K562 (cell line): ENCODE data around the gene GPR37L1. TPM values are rescaled to one million over a fixed set of nuclear protein-coding genes. Genes with fewer than 3 reads are reported as not detected.

ENCODE experiments used
- CBFA2T3 ChIP-seq: fragments of 450-650 bp; IDR thresholded peaks from 2 replicates; pipeline ENCODE4 v1.6.1; 2017
- EHMT2 ChIP-seq: fragments of 450-650 bp; IDR thresholded peaks from 2 replicates; pipeline ENCODE4 v1.6.1; 2018; ENCODE audit warnings: antibody characterized with exemption
- EP300 ChIP-seq: IDR thresholded peaks from 2 replicates; pipeline ENCODE4 v1.6.1; 2012; ENCODE audit warnings: low read length, improper control_type of control experiment
- HDGF ChIP-seq: fragments of 450-650 bp; IDR thresholded peaks from 2 replicates; pipeline ENCODE4 v1.6.1; 2016
- HMGN3 ChIP-seq: IDR thresholded peaks from 2 replicates; pipeline ENCODE4 v1.6.1; 2011; ENCODE audit warnings: borderline replicate concordance, low read depth, mild to moderate bottlenecking, mixed read lengths, low read length; ENCODE audit not compliant: insufficient read length; ENCODE audit errors: extremely low read depth
- JUN ChIP-seq, 2 experiments: sonication (generic) in 1 of 2; formaldehyde crosslinking in 1 of 2; IDR thresholded peaks; 2 replicates each; pipeline versions ENCODE4 v1.6.1 to v1.8.0; 2012 to 2022; ENCODE audit warnings: borderline replicate concordance in 2 of 2, mild to moderate bottlenecking in 2 of 2, improper control_type of control experiment in 1 of 2, low read depth in 1 of 2, low read length in 1 of 2, missing genetic modification reagents in 1 of 2
- KDM1A ChIP-seq, 2 experiments: fragments of 450-650 bp; IDR thresholded peaks; 2 replicates each; pipeline ENCODE4 v1.6.1; 2016; ENCODE audit warnings: mild to moderate bottlenecking in 2 of 2
- MTA3 ChIP-seq: fragments of 450-650 bp; formaldehyde crosslinking; IDR thresholded peaks from 2 replicates; pipeline ENCODE4 v1.6.1; 2017; ENCODE audit warnings: mild to moderate bottlenecking, borderline replicate concordance
- MYC ChIP-seq, 2 experiments: fragments of 250-450 bp in 1 of 2; sonication (Bioruptor Pico) in 1 of 2; IDR thresholded peaks; 2 replicates each; pipeline versions ENCODE4 v1.5.1 to v1.6.1; 2012 to 2021; ENCODE audit warnings: low read depth in 2 of 2, borderline replicate concordance in 1 of 2, improper control_type of control experiment in 1 of 2, low read length in 1 of 2, mild to moderate bottlenecking in 1 of 2, moderate library complexity in 1 of 2
- NR3C1 ChIP-seq: sonication (generic); formaldehyde crosslinking; IDR thresholded peaks from 2 replicates; pipeline ENCODE4 v1.8.1; 2022; ENCODE audit warnings: missing genetic modification reagents
- ZBTB1 ChIP-seq: sonication (generic); formaldehyde crosslinking; IDR thresholded peaks from 2 replicates; pipeline ENCODE4 v1.8.1; 2023; ENCODE audit warnings: missing genetic modification reagents, low read depth, mild to moderate bottlenecking, borderline replicate concordance
- ZNF263 ChIP-seq: sonication (generic); formaldehyde crosslinking; IDR thresholded peaks from 2 replicates; pipeline ENCODE4 v1.8.0; 2022; ENCODE audit warnings: mild to moderate bottlenecking, missing genetic modification reagents, borderline replicate concordance
- polyA plus RNA-seq, 8 experiments: library from polyadenylated mRNA; depleted of rRNA in 4 of 8; stranded (reverse) in 5 of 8; unstranded in 3 of 8; fragments of >200 nt; fragmentation: Nextera tagmentation in 2 of 8; fragmentation: Illumina TruSeq in 1 of 8; extraction: Ambion mirVana in 2 of 8; extraction: Trizol in 1 of 8; gene quantifications; 2 replicates each; pipeline versions ENCODE4 v1.2.1 to v1.2.3, GENCODE V29; 2011 to 2014; ENCODE audit warnings: inconsistent platforms in 1 of 8, missing spikeins in 1 of 8
- total RNA-seq, 7 experiments: library from RNA; depleted of rRNA in 6 of 7; stranded (reverse); fragments of >200 nt in 6 of 7; fragmentation: Illumina TruSeq in 2 of 7; extraction: Trizol in 2 of 7; gene quantifications; 2 replicates each; pipeline versions ENCODE4 v1.2.1 to v1.2.3, GENCODE V29; 2011 to 2021; ENCODE audit warnings: low replicate concordance in 1 of 7
- TF ChIP-seq, protein P1 (sequence below): fragments of 250-450 bp; sonication (Bioruptor Pico); IDR thresholded peaks from 2 replicates; pipeline ENCODE4 v1.5.0; 2021; ENCODE audit warnings: mild to moderate bottlenecking, borderline replicate concordance
- TF ChIP-seq, protein P2 (sequence below): fragments of 250-450 bp; sonication (Bioruptor Pico); IDR thresholded peaks from 2 replicates; pipeline ENCODE4 v1.5.0; 2021; ENCODE audit warnings: mild to moderate bottlenecking, moderate library complexity
- TF ChIP-seq, protein P3 (sequence below), 2 experiments: IDR thresholded peaks; 2 replicates each; pipeline ENCODE4 v1.6.1; 2012; ENCODE audit warnings: improper control_type of control experiment in 2 of 2, low read depth in 2 of 2, low read length in 2 of 2, borderline replicate concordance in 1 of 2

The GPR37L1 gene
- total and polyA plus RNA-seq, 9 of the 15 experiments (the other 6 are each of a cell fraction or from before 2014, with no cell fraction given): not detected

DNA sequence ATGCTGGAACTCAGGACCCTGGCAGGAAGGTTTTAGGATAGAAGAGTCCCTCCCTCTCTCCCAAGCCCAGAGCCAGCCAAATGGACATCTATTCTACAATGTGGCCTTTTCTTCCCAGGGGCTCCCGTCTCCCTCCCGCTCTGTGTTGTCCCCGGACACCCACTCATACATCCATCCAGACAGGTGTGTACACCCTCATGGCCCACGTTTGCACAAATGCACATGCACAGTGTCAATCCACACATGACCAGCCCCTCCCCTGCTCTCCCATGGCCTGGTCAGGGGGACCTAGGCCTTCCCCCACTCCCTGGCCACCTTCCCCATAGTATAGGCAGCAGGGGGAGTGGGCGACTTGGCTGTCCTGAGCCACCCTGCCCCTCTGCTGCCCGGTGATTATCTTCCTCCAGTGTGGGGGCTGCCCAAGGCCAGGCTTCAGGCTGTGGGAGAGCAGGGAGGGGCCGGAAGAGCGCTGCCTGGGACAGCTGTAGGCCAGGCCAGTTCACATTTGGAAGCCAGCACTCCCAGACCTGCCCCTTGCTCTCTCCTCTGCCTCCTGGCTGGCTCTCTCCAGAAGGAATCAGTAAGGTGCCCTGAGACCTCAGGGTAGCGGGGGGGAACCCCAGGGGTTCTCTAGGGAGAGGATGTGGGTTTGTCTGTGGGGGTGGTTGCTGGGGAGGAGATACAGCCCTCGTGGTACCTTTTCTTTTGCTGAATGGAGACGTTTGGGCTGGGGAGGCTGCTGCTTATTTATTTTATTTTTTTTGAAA is 41.7 kb downstream of the GPR37L1 start (continued):
- peak; percentile 73 for TF ChIP-seq CBFA2T3
- TF ChIP-seq, protein P1, sequence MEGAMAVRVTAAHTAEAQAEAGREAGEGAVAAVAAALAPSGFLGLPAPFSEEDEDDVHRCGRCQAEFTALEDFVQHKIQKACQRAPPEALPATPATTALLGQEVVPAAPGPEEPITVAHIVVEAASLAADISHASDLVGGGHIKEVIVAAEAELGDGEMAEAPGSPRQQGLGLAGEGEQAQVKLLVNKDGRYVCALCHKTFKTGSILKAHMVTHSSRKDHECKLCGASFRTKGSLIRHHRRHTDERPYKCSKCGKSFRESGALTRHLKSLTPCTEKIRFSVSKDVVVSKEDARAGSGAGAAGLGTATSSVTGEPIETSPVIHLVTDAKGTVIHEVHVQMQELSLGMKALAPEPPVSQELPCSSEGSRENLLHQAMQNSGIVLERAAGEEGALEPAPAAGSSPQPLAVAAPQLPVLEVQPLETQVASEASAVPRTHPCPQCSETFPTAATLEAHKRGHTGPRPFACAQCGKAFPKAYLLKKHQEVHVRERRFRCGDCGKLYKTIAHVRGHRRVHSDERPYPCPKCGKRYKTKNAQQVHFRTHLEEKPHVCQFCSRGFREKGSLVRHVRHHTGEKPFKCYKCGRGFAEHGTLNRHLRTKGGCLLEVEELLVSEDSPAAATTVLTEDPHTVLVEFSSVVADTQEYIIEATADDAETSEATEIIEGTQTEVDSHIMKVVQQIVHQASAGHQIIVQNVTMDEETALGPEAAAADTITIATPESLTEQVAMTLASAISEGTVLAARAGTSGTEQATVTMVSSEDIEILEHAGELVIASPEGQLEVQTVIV: peak; percentile 57; the same call in 1 of the 2 replicates
- 0 out of 2 replicates have a peak, but pooled peaks have one; percentile 40 for TF ChIP-seq ZBTB1 (CRISPR knock-in tag)
- no peak for TF ChIP-seq KDM1A (IDR thresholded peaks at IDR 0.05)
- TF ChIP-seq NR3C1 (CRISPR knock-in tag): no peak
- 0 out of 2 replicates have a peak, but pooled peaks have one; percentile 38 for TF ChIP-seq EP300
- peak; percentile 41; the same call in 1 of the 2 replicates for TF ChIP-seq MYC (IDR thresholded peaks at IDR 0.05; ENCODE audit: low read depth, low read length)
- no peak; the same call in 1 of the 2 replicates for TF ChIP-seq MYC (CRISPR knock-in tag; IDR thresholded peaks at IDR 0.05; ENCODE audit: borderline replicate concordance, low read depth)
- no peak for TF ChIP-seq JUN (IDR thresholded peaks at IDR 0.05; ENCODE audit: borderline replicate concordance, low read depth, low read length)
- TF ChIP-seq JUN (CRISPR knock-in tag; IDR thresholded peaks at IDR 0.05; ENCODE audit: borderline replicate concordance): no peak
- 0 out of 2 replicates have a peak, but pooled peaks have one; percentile 20 for TF ChIP-seq EHMT2
- TF ChIP-seq HDGF: 0 out of 2 replicates have a peak, but pooled peaks have one; percentile 71
- TF ChIP-seq, protein P2, sequence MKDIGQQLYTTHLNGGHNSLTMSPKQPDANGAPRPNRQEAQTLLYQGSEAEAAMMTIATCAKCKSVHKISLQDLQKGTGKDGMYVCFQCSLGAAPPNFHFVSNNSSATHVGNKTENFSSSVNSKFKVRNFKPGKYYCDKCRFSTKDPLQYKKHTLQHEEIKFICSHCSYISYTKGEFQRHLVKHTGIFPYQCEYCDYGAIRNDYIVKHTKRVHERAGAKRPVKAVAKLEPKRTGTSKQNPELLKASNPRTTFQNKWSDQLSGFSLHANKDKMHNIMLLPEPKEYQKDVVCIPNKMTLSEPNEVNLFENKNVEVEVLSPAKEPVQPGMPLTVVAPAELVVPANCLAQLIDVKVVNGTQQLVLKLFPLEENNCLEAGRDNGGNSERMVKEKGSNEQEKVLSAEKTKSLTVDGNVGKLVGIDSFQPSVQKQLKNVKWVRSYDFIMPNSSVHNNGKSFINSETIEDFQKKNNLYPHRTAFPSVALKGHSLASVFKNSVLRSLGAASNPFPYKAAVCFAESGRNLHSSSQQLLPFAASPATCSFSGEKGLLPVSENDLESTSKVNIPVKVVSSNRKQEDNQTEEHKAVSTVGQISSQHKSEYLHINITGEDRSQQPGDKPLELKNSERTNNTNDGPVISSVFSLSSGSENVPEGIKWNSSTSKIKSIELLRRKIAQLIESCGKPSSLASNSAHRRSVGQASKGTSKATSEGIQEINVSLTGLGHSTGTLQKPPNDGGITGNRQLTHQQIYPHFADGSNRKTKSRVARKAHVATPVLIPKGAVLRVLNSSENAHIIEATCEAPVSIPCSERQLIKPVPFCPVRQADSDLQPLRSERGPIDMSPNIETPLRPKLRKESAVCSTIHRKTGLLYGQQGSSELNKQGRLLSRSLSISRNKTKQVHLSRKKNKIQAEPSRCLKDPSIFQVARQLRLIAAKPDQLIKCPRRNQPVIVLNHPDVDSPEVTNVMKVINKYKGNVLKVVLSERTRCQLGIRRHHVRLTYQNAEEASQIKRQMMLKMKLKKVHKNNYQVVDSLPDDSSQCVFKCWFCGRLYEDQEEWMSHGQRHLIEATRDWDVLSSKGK (CRISPR knock-in tag): 0 out of 2 replicates have a peak, but pooled peaks have one; percentile 42
- TF ChIP-seq ZNF263 (CRISPR knock-in tag): 0 out of 2 replicates have a peak, but pooled peaks have one; percentile 15
- TF ChIP-seq HMGN3: no peak
- peak; percentile 79 for TF ChIP-seq MTA3
- TF ChIP-seq, protein P3, sequence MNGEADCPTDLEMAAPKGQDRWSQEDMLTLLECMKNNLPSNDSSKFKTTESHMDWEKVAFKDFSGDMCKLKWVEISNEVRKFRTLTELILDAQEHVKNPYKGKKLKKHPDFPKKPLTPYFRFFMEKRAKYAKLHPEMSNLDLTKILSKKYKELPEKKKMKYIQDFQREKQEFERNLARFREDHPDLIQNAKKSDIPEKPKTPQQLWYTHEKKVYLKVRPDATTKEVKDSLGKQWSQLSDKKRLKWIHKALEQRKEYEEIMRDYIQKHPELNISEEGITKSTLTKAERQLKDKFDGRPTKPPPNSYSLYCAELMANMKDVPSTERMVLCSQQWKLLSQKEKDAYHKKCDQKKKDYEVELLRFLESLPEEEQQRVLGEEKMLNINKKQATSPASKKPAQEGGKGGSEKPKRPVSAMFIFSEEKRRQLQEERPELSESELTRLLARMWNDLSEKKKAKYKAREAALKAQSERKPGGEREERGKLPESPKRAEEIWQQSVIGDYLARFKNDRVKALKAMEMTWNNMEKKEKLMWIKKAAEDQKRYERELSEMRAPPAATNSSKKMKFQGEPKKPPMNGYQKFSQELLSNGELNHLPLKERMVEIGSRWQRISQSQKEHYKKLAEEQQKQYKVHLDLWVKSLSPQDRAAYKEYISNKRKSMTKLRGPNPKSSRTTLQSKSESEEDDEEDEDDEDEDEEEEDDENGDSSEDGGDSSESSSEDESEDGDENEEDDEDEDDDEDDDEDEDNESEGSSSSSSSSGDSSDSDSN (IDR thresholded peaks at IDR 0.05; ENCODE audit: borderline replicate concordance in 1 of 2, low read depth in 2 of 2, low read length in 2 of 2): peak in 1 of 2 experiments; percentile 75; a peak in 1 of 4 replicates
